D341Med (cell line): ENCODE data around the gene CLEC4G.

Experiments used
- DNase-seq: peaks from one replicate; pipeline ENCODE4 v3.0.0; 2012; ENCODE audit warnings: low spot score

Gene CLEC4G

DNA sequence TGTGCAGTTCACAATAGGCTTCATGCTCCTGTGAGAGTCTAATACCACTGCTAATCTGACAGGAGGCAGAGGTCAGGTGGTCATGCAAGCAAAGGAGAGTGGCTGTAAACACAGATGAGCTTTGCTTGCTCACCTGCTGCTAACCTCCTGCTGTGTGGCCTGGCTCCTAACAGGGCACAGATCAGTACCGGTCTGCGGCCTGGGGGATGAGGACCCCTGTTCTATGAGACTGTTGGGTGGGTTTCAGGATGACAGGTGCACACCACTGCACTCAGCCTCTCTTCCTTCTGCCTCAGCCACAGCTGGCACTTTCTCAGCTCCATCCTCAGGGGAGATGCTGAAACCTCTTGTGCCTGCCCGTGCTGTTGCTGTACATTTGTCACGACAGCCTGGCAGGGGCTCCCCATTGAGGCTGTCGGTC, 9.7 kb downstream of the CLEC4G start:
- DNase-seq, result peak; percentile 81

DNA sequence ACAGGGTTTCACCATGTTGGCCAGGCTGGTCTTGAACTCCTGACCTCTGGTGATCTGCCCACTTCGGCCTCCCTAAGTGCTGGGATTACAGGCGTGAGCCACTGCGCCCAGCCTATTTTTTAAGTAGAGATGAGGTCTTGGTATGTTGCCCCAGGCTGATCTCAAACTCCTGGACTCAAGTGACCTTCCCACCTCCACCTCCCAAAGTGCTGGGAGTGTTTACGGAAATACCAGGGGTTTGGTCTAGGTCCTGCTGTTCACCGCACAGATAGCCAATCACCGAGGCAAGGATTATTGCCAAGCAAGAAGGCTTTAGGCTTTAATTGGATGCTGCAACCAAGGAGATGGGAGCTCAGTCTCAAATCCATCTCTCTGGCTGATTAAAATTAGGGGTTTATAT, 11.6 kb downstream of the CLEC4G start:
- DNase-seq, result no peak

- no peak for DNase-seq
These were observed 13.2 kb downstream of the CLEC4G start for GRCh38 chr19:7718668-7719067.

GRCh38 chr19:7716762-7717161, 15.1 kb downstream of the CLEC4G start:
- no peak for DNase-seq

GRCh38 chr19:7715671-7716070, 16.2 kb downstream of the CLEC4G start:
- DNase-seq, result no peak

DNA sequence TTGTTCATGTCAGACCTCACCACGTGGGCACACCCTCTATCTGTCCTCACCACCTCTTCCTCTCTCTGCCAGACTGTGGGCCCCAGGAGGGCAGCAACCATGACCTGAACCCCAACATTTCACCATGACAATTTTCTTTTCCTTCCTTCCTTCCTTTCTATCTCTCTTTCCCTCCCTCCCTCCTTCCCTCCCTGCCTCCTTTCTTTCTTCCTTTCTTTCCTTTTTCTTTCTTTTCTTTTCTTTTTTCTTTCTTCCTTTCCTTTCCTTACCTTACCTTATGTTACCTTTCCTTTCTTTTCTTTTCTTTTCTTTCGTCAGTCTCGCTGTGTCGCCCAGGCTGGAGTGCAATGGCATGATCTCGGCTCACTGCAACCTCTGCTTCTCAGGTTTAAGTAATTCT, 21.3 kb downstream of the CLEC4G start:
- DNase-seq, result no peak

GRCh38 chr19:7709932-7710460, 21.9 kb downstream of the CLEC4G start:
- DNase-seq, result no peak

DNA sequence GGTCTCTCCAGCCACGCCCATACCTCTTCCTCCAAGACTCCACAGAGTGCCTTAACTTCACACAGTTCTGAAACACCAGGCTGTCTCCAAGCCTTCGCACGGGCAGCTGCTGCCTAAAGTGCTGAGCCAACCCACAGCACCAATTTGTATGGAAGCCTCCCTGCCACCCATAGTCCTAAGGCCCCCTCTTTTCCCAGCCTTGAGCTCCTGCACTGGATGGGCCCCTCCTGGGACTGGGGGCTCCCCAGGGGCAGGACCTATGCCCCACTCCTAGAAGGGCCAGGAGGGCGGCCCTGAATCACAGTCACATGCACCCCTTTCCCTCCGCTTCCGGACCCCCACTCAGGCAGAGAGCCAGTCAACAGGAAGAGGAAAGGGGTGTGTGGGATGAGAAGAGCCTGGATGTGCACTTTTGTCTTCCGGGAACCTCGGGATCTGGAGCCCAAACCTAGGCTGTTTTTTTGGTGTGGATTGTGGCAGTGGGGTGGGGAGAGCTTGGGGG, 24.9 kb downstream of the CLEC4G start:
- no peak for DNase-seq

DNA sequence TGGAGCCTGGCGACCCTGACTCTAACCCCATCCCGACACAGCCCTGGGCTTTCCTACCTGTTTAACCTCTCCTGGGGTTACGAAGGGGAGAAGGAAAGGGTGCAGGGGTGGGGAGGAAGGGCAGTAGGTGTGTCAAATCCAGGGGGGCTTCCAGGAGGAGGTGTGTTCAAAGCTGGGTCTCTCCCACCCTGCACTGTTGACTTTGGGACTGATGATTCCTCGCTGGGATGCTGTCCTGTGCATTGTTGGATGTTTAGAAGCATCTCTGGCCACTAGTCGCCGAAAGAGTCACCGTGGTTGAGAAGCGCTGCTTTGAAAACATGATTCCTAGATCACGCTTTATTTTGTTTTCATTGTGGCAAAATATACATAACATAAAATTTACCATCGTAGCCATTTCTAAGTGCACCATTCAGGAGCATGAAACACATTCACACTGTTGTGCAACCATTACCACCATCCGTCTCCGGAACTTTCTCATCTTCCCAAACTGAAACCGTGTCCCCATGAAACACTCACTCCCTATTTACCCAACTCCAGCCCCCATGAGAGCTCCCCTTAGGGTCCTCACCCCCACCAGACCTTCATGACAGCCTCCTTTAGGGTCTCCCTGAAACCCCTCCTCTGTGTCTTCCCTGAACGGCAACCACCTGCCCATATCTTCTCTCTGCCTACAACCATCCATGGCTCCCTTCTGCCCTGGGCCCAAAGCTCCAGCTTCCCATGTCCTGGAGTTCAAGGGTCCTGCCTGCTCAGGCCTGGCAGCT, 25.5 kb downstream of the CLEC4G start:
- DNase-seq, result no peak

DNA sequence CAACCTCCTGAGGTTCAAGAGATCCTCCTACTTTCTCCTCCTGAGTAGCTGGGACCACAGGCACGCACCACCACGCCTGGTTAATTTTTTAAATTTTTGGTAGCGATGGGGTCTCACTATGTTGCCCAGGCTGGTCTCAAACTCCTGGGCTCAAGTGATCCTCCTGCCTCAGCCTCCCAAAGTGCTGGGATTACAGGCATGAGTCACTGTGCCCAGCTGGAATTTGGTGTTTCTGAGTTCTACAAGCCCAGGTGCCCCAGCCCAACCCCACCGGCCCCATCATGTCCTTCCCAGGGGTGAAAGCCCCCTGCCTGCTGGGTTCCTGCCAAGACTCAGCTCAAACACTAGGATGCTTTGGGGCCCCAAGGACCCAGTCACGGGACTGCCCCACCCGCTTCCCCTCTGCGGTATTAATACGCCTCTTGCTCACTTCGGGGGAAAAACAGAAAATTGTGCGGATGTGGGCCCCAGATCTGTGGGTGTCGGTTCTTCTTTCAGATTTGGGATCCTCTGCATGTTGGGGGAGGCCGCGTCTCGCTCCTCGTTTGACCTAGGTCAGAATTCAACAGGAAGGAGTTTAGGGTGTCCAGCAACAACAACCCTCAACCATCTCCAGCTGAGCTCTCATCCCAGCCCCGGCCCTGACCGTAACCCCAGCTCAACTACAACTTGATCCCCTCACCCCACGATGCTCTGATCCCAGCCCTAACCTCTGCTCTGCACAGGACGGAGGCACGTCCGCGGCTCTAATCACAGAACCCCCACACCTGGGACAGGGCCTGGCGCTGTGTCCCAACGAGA, 26.3 kb downstream of the CLEC4G start:
- DNase-seq, result no peak

GRCh38 chr19:7704280-7705060, 27.4 kb downstream of the CLEC4G start:
- DNase-seq, result no peak

GRCh38 chr19:7703332-7703731, 28.6 kb downstream of the CLEC4G start:
- DNase-seq, result no peak

DNA sequence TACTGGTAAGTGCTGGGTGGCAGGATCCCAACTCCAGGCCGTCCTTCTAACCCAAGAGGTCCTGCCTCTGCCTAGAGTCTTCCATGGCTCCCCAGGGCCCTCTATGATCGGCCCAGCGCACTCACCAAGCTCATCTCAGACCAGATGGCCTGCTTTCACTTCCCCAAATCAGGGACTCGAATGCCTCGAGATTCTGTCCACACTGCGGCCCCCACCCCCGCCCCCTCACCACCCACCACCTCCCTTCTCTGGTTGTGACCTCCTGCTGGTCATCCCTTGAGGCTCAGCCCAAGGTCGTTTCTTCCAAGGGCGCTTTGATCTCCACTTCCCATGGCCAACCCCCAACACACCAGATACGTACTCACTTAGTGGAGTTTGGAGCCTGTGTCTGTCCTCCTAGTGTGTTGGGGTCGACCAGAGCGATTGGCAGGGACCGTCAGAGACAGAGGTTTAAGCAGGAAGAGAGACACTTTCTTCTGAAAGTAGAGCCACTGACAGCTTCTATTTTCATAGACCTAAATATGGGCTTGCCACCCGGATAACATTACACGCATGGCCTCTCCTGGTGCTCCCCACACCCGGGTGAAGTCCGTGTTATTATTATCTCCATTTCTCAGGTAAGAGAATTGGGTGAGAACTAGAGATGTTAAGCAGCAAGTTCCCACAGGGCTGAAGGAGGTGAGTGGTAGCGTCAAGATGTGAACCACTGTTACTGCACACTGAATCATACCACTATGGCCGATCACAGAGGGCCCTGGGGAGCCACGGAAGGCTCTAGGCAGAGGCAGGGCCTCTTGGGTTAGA, 30.1 kb downstream of the CLEC4G start, which contains the start of gene FCER2:
Gene FCER2 (minus strand): TSS at position 478 of the 804 bp plus-strand sequence. CDS start 2,371 bp downstream, outside the sequence.
- DNase-seq, result no peak

GRCh38 chr19:7701049-7701653, 30.8 kb downstream of the CLEC4G start:
- DNase-seq, result no peak

DNA sequence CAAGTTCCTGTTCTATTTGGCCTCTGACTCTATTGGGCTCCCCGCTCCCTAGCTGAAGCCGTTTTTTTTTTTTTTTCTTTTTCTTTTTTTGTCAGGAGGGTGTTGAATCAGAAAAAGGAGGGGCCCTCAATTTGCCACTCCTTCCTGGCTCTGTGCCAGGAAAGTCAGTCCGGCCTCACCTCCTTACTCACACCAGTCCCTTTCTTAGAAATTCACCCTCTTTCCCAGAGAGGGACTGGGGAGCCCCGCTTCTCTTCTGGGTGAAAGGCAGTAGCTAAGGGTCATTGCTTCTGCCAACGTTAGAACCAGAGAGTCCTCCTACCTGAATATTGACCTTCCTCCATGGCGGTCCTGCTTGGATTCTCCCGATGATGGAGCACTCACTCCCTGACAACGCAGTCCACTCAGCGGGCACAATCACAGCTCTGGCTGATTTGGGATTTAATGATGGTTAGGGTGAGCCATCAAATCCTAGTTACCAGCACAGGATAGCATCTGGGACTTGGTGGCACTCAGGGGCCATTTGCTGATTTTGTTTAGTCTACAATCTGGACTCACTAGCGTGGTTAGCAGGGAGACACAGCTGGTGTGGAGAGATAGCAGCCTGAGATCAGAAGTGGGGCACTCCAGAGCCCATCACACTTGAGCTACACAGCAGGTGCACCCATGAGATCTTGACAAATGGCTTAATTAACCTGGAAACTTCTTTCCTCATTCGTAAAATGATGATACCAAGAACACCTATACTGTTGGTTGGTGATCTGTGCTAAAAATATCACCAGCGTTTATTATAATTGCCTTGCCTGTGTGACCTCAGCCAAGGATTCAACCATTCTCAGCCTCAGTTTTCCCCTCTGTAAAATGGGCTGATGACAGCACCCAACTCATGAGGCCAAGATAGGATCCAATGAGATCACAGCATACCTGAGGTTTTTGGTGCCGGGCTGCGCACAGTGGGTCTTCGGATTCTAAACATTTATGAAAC, 32.2 kb downstream of the CLEC4G start:
- DNase-seq, result no peak

DNA sequence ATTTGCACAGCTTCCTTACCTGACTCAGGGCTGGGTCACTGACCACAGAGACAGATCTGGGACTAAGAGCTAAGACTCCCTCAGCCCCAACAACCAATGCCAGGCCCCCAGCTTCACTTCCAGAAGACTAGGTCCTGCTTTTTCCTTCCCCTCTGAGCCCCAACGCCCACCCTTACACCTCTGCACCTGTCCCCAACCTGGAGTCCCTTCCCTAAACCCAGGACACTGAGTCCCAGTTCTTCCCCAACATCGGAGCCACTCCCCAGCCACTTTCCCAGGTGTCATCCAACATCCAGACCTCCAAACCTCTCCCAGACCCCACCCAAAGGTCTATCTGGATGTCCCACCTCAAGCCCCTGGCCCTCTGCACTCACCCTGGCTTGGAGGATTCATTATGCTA, 32.9 kb downstream of the CLEC4G start:
- no peak for DNase-seq

DNA sequence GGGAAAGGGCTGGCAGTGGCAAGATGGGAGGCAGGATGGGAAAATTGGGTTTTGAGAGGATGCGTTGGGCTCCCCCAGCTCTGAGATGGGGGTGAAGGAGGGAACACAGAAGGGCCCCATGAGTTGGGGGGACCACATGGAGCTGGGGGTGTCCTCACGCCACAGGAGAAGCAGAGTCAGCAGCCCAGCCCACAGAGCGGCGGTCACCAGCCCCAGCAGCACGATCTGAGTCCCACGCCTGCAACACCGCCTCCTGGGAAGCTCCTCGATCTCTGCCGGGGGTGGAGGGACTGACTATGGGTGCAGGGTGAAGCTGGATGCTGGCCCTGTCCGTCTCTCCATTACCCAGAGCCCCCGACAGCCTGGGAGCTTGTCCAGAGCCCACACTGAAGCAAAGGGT, 33.3 kb downstream of the CLEC4G start:
- no peak for DNase-seq

DNA sequence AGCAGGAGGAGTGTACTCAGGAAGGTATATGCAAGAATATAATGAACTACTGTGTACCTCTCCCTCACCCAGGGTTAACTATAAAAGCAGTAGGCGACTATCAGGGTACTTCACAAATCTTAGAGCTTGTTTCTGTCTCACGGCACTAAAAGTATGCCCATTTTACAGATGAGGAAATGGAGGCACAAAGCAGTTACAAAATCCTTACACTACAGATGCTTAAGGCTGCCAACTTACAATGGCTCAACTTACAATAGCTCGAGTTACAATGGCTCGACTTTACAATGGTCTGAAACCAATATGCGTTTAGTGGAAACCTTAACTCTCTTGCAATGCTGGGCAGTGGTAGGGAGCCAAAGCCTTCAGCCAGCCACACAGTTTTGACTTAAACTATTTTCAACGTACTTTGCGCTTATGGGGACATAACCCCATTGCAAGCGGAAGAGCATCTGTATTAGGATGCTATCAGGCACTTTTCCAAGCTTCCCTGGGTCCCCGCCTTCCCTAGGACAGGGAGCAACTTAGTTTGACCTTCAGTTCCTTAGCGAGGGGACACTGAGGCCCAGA, 34.1 kb downstream of the CLEC4G start:
- DNase-seq, result no peak

GRCh38 chr19:7694499-7694898, 37.4 kb downstream of the CLEC4G start:
- DNase-seq, result no peak
